HG03025 (cell line): ENCODE measurements around the gene SMNDC1.
A peak's percentile ranks its signal among the peaks of the same experiment; 100 is the strongest.
"Not testable (repeated sequence)": the region's sequence is repeated elsewhere in the genome, so short reads cannot be mapped to it uniquely, and the experiment has no call there.

ENCODE experiments used
- ATAC-seq: cut with Tn5 transposase; IDR thresholded peaks from one replicate; pipeline ENCODE4 v1.9.1; 2021; ENCODE audit warnings: mild to moderate bottlenecking, moderate library complexity; ENCODE audit not compliant: unreplicated experiment, low FRiP score

Gene SMNDC1

GRCh38 chr10:110304780-110305421 is at the start of gene SMNDC1:
TSS of gene SMNDC1 (minus strand) at chr10:110304920. CDS start at chr10:110303587, 1,333 bp downstream.
- peak; percentile 92 for ATAC-seq

GRCh38 chr10:110354322-110354766 is 49.6 kb upstream of the SMNDC1 start:
- ATAC-seq: no peak

- ATAC-seq: no peak
These were observed 48.8 kb upstream of the SMNDC1 start for GRCh38 chr10:110353244-110354119.

- no peak for ATAC-seq
These were observed 48.2 kb upstream of the SMNDC1 start for GRCh38 chr10:110352930-110353243.

GRCh38 chr10:110350812-110351211 is 46.1 kb upstream of the SMNDC1 start:
- no peak for ATAC-seq

- no peak for ATAC-seq
These were observed 45.1 kb upstream of the SMNDC1 start for GRCh38 chr10:110349831-110350230.

GRCh38 chr10:110349386-110349785 is 44.7 kb upstream of the SMNDC1 start:
- ATAC-seq: no peak

GRCh38 chr10:110348336-110348735 is 43.6 kb upstream of the SMNDC1 start:
- ATAC-seq: no peak

GRCh38 chr10:110346914-110347313 is 42.2 kb upstream of the SMNDC1 start:
- no peak for ATAC-seq

- no peak for ATAC-seq
These were observed 40.6 kb upstream of the SMNDC1 start for GRCh38 chr10:110345286-110345685.

GRCh38 chr10:110344622-110345021 is 39.9 kb upstream of the SMNDC1 start:
- no peak for ATAC-seq

GRCh38 chr10:110343947-110344346 is 39.2 kb upstream of the SMNDC1 start:
- no peak for ATAC-seq

- no peak for ATAC-seq
These were observed 36.1 kb upstream of the SMNDC1 start for GRCh38 chr10:110340816-110341215.

- no peak for ATAC-seq
These were observed 35.4 kb upstream of the SMNDC1 start for GRCh38 chr10:110340122-110340521.

GRCh38 chr10:110337906-110338305 is 33.2 kb upstream of the SMNDC1 start:
- ATAC-seq: no peak

GRCh38 chr10:110337401-110337800 is 32.7 kb upstream of the SMNDC1 start:
- no peak for ATAC-seq

GRCh38 chr10:110336111-110336721 is 31.5 kb upstream of the SMNDC1 start:
- no peak for ATAC-seq

- ATAC-seq: no peak
These were observed 30.8 kb upstream of the SMNDC1 start for GRCh38 chr10:110335314-110336064.

GRCh38 chr10:110334061-110334656 is 29.4 kb upstream of the SMNDC1 start:
- ATAC-seq: no peak

- not testable (repeated sequence) for ATAC-seq
These were observed 26.6 kb upstream of the SMNDC1 start for GRCh38 chr10:110331226-110331795.
